Tibial nerve (tissue), 3 donors: ENCODE results near the gene WDR91.

Experiments
- CTCF ChIP-seq, 5 experiments: fragments of 200-600 bp in 3 of 5; fragments of 450-650 bp in 2 of 5; sonication (generic) in 3 of 5; IDR thresholded peaks; one replicate each; pipeline ENCODE4 v1.5.1; 2016 to 2019; ENCODE audit warnings: antibody characterized with exemption in 5 of 5, mild to moderate bottlenecking in 3 of 5, moderate library complexity in 2 of 5
- POLR2A ChIP-seq, 2 donors: fragments of 450-650 bp; IDR thresholded peaks; one replicate each; pipeline ENCODE4 v1.6.1; 2017; ENCODE audit warnings: antibody characterized with exemption in 2 of 2, mild to moderate bottlenecking in 2 of 2, moderate library complexity in 2 of 2

DNA sequence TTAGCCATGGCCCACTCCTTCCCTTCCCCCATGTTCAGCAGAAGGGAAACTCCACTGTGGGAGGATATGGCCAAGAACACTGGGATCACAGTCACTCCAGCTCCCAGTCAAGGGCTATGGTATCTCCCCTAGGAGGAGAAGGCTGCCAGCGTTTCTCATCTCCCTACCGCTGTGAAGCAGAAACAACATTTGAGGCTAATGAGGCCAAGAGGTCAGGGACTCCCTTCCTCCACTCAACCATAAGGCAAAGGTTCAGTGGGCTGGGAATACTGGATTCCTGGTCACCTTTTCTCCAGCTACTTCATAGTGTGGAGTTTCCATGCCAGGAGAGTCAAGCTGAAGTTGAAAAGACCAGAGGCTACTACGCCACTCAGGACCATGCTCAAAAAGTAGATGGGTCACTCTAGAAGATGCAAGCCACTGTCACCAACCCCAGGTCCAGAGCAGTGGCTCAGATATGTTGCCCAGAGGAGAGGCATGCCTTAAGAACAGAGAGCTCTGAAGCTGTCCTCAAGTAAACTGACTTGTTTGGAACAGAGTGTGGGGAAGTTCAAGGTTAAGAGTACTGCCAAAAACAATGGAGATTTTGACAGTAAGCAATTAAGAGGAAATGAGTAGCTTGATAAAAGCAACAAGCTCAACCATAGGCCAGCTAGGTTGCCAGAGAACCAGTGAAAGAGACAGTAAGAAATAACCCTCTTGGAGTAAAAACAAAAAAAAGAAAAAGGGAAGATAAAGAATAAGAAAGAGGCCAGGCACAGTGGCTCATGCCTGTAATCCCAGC, 67.2 kb downstream of the WDR91 start:
- TF ChIP-seq CTCF (IDR thresholded peaks at IDR 0.05) (no peak), POLR2A (IDR thresholded peaks at IDR 0.05) (no peak)
